GM19324 (cell line): ENCODE data around the gene STAG1.
"Not testable (repeated sequence)": the region's sequence is repeated elsewhere in the genome, so short reads cannot be mapped to it uniquely, and the experiment has no call there.

Experiments used
- ATAC-seq: cut with Tn5 transposase; IDR thresholded peaks from one replicate; pipeline ENCODE4 v1.9.1; 2021; ENCODE audit warnings: mild to moderate bottlenecking, moderate library complexity; ENCODE audit not compliant: unreplicated experiment, low FRiP score

The STAG1 gene

GRCh38 chr3:136709775-136710174 lies 42.4 kb downstream of the STAG1 start:
- not testable (repeated sequence) for ATAC-seq

GRCh38 chr3:136708333-136708985 lies 43.7 kb downstream of the STAG1 start:
- no peak for ATAC-seq

- ATAC-seq, result no peak
Measured at GRCh38 chr3:136703429-136703828, 48.7 kb downstream of the STAG1 start.

GRCh38 chr3:136699271-136699828 lies 52.8 kb downstream of the STAG1 start:
- no peak for ATAC-seq

- ATAC-seq, result no peak
Measured at GRCh38 chr3:136698361-136698760, 53.8 kb downstream of the STAG1 start.

GRCh38 chr3:136696797-136697196 lies 55.4 kb downstream of the STAG1 start:
- no peak for ATAC-seq

GRCh38 chr3:136694321-136694720 lies 57.9 kb downstream of the STAG1 start:
- no peak for ATAC-seq

GRCh38 chr3:136690599-136690998 lies 61.6 kb downstream of the STAG1 start:
- ATAC-seq, result no peak

GRCh38 chr3:136685882-136686281 lies 66.3 kb downstream of the STAG1 start:
- ATAC-seq, result no peak

GRCh38 chr3:136682740-136683312 lies 69.4 kb downstream of the STAG1 start:
- ATAC-seq, result no peak

- no peak for ATAC-seq
Measured at GRCh38 chr3:136678981-136679380, 73.2 kb downstream of the STAG1 start.

GRCh38 chr3:136676009-136676408 lies 76.2 kb downstream of the STAG1 start:
- ATAC-seq, result no peak

GRCh38 chr3:136675150-136675858 lies 76.9 kb downstream of the STAG1 start:
- no peak for ATAC-seq

- no peak for ATAC-seq
Measured at GRCh38 chr3:136672457-136672856, 79.7 kb downstream of the STAG1 start.

- no peak for ATAC-seq
Measured at GRCh38 chr3:136671921-136672320, 80.3 kb downstream of the STAG1 start.

- ATAC-seq, result no peak
Measured at GRCh38 chr3:136670166-136670565, 82.0 kb downstream of the STAG1 start.

GRCh38 chr3:136667081-136667480 lies 85.1 kb downstream of the STAG1 start:
- no peak for ATAC-seq

GRCh38 chr3:136666301-136666700 lies 85.9 kb downstream of the STAG1 start:
- ATAC-seq, result not testable (repeated sequence)

- ATAC-seq, result no peak
Measured at GRCh38 chr3:136664771-136665170, 87.4 kb downstream of the STAG1 start.

- no peak for ATAC-seq
Measured at GRCh38 chr3:136661282-136661681, 90.9 kb downstream of the STAG1 start.

- no peak for ATAC-seq
Measured at GRCh38 chr3:136658946-136659682, 93.1 kb downstream of the STAG1 start.
